DOHH2 (cell line): Measurements from ENCODE around the gene MBOAT7.
A peak's percentile ranks its signal among the peaks of the same experiment; 100 is the strongest.

ENCODE experiments used
- H3F3A ChIP-seq: fragments of 200-600 bp; sonication (generic), shearing (Covaris generic); 2 replicates; pipeline ENCODE4 v1.6.0; 2016; ENCODE audit warnings: antibody characterized with exemption, mild to moderate bottlenecking; ENCODE audit not compliant: control insufficient read depth, insufficient read depth
- H3K27ac ChIP-seq: fragments of 200-600 bp; sonication (generic); 2 replicates; pipeline ENCODE4 v1.5.1; 2014; ENCODE audit warnings: low read depth, mild to moderate bottlenecking, low read length, moderate library complexity
- H3K27me3 ChIP-seq: fragments of 200-600 bp; sonication (generic); 2 replicates; pipeline ENCODE4 v1.6.1; 2014; ENCODE audit warnings: mild to moderate bottlenecking, low read length, mixed read lengths; ENCODE audit not compliant: control insufficient read depth
- H3K36me3 ChIP-seq: fragments of 200-600 bp; sonication (generic); 2 replicates; pipeline ENCODE4 v1.6.1; 2014; ENCODE audit warnings: mild to moderate bottlenecking, low read length, moderate library complexity, mixed read lengths; ENCODE audit not compliant: control insufficient read depth
- H3K4me1 ChIP-seq: fragments of 200-600 bp; sonication (generic); 2 replicates; pipeline ENCODE4 v1.6.1; 2014; ENCODE audit warnings: mild to moderate bottlenecking, low read length, mixed read lengths; ENCODE audit not compliant: control insufficient read depth
- H3K4me2 ChIP-seq: fragments of 200-600 bp; sonication (generic); 2 replicates; pipeline ENCODE4 v1.6.0; 2014; ENCODE audit warnings: mild to moderate bottlenecking, low read length, moderate library complexity
- H3K4me3 ChIP-seq: fragments of 200-600 bp; sonication (generic); 2 replicates; pipeline ENCODE4 v1.5.1; 2014; ENCODE audit warnings: mild to moderate bottlenecking, low read length, mixed read lengths
- H3K79me2 ChIP-seq: fragments of 200-600 bp; sonication (generic); 2 replicates; pipeline ENCODE4 v1.6.1; 2014; ENCODE audit warnings: mild to moderate bottlenecking, low read length, mixed read lengths; ENCODE audit not compliant: control insufficient read depth
- H3K9me2 ChIP-seq: fragments of 200-600 bp; sonication (generic); replicated peaks from 2 replicates; pipeline ENCODE4 v1.6.1; 2014; ENCODE audit warnings: mild to moderate bottlenecking, low read length, mixed read lengths; ENCODE audit not compliant: control insufficient read depth
- H3K9me3 ChIP-seq: fragments of 200-600 bp; sonication (generic); 2 replicates; pipeline ENCODE4 v1.6.1; 2014; ENCODE audit warnings: antibody characterized with exemption, low read length, mixed read lengths; ENCODE audit not compliant: control insufficient read depth, insufficient read depth
- H4K20me1 ChIP-seq: fragments of 200-600 bp; sonication (generic); 2 replicates; pipeline ENCODE4 v1.6.0; 2014; ENCODE audit warnings: low read depth, mild to moderate bottlenecking, antibody characterized with exemption, low read length, moderate library complexity; ENCODE audit not compliant: control insufficient read depth, insufficient read depth
- CTCF ChIP-seq: fragments of 200-600 bp; sonication (generic); IDR thresholded peaks from one replicate; pipeline ENCODE4 v1.5.1; 2014; ENCODE audit warnings: antibody characterized with exemption, mild to moderate bottlenecking, low read depth, low read length; ENCODE audit not compliant: poor library complexity, severe bottlenecking
- EZH2phosphoT487 ChIP-seq: fragments of 200-600 bp; sonication (generic); IDR thresholded peaks from 2 replicates; pipeline ENCODE4 v1.6.1; 2017; ENCODE audit warnings: borderline replicate concordance, mild to moderate bottlenecking, antibody characterized with exemption, low read length, moderate library complexity, mixed read lengths

Gene MBOAT7

GRCh38 chr19:54191811-54192453 lies 2.6 kb upstream of the MBOAT7 start:
- no peaks in the 10 kb centered on the region for H3K27me3 ChIP-seq
- H3F3A ChIP-seq = no peaks in the 10 kb centered on the region; the same call in 1 of the 2 replicates
- TF ChIP-seq CTCF = no peak
- TF ChIP-seq EZH2phosphoT487 = no peak
- peak overlapping the region; percentile 95 for H3K4me2 ChIP-seq
- H3K9me3 ChIP-seq = no peaks in the 10 kb centered on the region
- peak overlapping the region; percentile 85 for H3K4me3 ChIP-seq
- H3K27ac ChIP-seq = peak overlapping the region; percentile 83
- H4K20me1 ChIP-seq = peaks cover 4% of the 10 kb centered on the region; the same call in 1 of the 2 replicates
- peaks cover 23% of the 10 kb centered on the region for H3K36me3 ChIP-seq
- H3K4me1 ChIP-seq = peaks cover 19% of the 10 kb centered on the region
- H3K9me2 ChIP-seq = no peaks in the 10 kb centered on the region
- peaks cover 29% of the 10 kb centered on the region for H3K79me2 ChIP-seq

GRCh38 chr19:54191011-54191810 lies 1.8 kb upstream of the MBOAT7 start, which contains the start of gene TSEN34:
Gene TSEN34, plus strand, starts transcription at chr19:54191308. Its CDS starts 57 bp downstream, at chr19:54191365.
- peaks cover 25% of the 10 kb centered on the region for H3K36me3 ChIP-seq
- peaks cover 29% of the 10 kb centered on the region for H3K79me2 ChIP-seq
- peak within 1 kb of the TSS; percentile 95 for H3K4me2 ChIP-seq

GRCh38 chr19:54190503-54191010 lies 1.2 kb upstream of the MBOAT7 start:
- peaks cover 29% of the 10 kb centered on the region for H3K79me2 ChIP-seq
- H3F3A ChIP-seq = no peaks in the 10 kb centered on the region; the same call in 1 of the 2 replicates
- H3K4me1 ChIP-seq = peaks cover 19% of the 10 kb centered on the region
- peak overlapping the region; percentile 95 for H3K4me2 ChIP-seq
- H4K20me1 ChIP-seq = peaks cover 4% of the 10 kb centered on the region; the same call in 1 of the 2 replicates
- H3K27ac ChIP-seq = peak overlapping the region; percentile 83
- H3K9me3 ChIP-seq = no peaks in the 10 kb centered on the region
- H3K4me3 ChIP-seq = peak overlapping the region; percentile 85
- no peak for TF ChIP-seq CTCF
- TF ChIP-seq EZH2phosphoT487 = no peak
- no peaks in the 10 kb centered on the region for H3K9me2 ChIP-seq
- no peaks in the 10 kb centered on the region for H3K27me3 ChIP-seq
- peaks cover 25% of the 10 kb centered on the region for H3K36me3 ChIP-seq

More at GRCh38 chr19:54191011-54191810, 1.8 kb upstream of the MBOAT7 start, which contains the start of gene TSEN34:
- H3K4me1 ChIP-seq = peaks cover 19% of the 10 kb centered on the region
- H3K27me3 ChIP-seq = no peaks in the 10 kb centered on the region
- H3K9me3 ChIP-seq = no peaks in the 10 kb centered on the region
- no peak for TF ChIP-seq CTCF
- no peak for TF ChIP-seq EZH2phosphoT487
- peak within 1 kb of the TSS; percentile 85 for H3K4me3 ChIP-seq
- peak within 1 kb of the TSS; percentile 83 for H3K27ac ChIP-seq
- H3F3A ChIP-seq = no peaks in the 10 kb centered on the region; the same call in 1 of the 2 replicates
- H3K9me2 ChIP-seq = no peaks in the 10 kb centered on the region
- H4K20me1 ChIP-seq = peaks cover 4% of the 10 kb centered on the region; the same call in 1 of the 2 replicates
